ENCODE measurements around the gene ZNF521.

Gene ZNF521

DNA sequence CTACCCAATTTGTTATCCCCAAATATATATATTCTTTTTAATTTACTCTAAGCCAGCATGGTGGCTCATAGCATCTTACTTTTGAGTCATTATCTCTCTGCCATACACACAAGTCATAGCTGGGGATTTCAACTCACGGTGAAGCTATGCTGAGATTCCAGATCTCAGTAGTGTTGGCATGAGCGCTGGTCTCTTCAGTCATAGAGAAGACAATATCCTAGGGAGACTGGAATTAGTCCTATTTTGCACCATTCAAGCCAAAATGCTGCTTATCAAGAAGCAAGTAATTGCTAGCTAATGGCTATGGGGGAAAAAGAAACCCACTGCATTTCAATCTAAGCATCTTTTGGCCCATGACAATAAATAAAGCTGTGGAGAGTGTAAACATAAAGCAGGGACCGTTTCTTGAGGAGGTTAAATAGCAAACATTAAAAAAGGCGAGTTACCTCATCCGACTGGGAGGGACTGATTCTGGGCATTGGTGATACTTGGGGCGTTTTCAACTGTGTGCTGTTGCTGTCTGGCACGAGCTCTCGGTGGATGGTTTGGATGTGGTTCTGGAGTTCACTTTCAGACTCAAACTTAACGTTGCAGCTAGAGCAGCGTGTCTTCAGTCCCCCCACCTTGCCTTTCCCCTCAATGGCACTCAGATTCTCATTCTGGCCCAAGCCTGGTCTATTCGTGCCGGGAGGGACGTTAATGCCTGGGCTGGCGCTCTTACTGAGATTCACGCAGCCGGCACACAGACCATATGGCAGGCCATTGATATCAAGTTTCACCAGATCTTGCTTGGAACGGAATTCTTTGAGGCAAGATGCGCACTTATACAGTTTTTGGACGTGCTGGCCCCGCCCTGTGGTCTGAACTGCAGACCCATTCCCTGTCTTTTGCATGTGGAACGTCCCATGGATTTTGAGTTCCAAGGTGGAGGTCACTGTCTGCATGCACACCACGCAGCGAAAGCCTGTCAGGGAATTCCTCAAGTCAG lies 127.8 kb downstream of the ZNF521 start:
- no peak for DNase-seq

DNA sequence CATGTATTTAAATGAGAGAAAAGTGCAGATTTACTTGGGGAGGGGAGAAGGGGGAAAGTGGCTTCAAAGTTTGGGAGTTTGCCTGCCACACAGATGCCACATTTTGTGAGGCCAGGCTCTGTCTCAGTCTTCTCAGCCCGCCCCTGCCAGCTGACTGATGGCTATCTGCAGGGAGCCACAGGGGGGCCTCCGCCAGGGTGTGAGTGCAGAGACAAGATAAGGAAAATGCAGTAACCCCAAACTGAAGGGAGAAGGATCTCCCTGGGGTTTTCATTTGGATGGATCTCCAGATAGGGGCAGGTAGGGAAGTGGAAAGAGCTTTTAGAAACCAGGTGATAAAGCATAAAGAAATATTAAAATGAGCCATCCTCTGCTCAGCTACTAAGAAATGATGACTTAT lies 128.8 kb downstream of the ZNF521 start:
- no peak for DNase-seq

DNA sequence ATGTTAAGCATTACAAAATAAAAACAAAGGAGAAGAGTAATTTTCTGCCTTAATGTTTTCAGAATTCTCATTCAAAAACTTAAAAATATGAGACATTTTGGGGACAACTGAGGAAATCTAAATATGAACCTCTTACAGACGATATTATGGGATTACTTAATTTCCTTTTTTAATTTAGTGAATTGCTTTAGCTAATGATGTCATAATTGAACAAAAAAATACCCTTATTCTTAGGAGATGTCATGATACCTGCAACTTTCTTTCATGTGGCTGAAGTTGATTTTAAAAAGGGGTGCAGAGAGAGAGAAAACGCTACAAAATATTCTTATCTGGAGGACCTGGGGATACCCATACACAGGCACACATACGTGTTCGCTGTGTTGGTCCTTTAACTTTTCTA lies 129.3 kb downstream of the ZNF521 start:
- no peak for DNase-seq

DNA sequence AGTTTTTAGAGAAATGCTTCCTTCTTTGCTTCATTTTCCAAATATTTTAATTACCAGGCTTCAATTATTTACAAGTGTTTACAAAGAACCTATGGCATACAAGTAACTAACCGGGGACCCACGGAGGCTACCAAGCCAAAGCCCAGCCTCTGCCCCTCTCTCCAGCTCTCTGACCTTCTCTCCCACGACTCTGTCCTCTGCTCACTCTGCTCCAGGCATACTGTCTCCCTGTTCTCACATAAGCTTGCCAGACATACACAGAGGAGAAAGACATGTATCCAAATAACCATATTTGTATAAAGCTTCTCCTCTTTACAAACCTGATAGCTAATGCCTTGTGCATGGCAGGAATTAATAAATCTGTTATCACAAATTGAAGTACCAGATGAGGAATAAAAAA lies 141.3 kb downstream of the ZNF521 start:
- DNase-seq: no peak

DNA sequence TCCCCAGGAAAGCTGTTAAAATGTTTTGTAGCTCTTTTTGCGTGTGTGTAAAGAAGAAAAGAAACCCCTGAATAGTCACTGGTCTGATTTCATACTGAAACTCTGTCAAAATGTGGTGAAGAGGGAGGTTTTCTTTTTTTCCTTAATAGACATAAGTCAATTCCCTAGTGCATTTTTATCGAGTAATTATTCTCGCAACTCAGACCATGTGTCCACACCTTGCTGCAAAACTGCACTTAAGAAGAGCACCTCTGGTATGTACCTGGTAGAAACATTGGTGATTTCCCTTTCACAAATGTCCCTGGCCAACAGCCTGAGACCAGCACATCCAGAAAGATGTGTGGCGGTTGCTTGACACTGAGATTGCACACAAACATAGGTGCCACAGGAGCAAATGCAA lies 159.9 kb downstream of the ZNF521 start:
- no peak for DNase-seq

DNA sequence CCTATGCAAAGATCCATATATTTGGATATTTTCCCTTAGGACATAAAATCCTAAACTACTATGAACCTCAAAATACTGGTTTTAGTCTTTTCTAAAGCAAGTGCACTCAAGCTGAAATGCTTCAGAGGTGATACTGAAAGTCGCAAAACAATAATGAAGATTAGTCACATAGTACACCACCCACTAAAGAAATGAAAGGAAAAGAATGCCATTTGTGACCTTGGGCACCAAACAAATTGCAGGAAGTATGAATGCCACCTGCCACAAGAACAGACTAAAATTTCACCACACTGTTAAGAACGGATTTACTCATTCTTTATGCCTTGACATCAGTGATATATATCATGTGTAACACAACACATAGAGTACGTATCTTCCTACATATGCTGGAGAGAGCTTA lies 161.5 kb downstream of the ZNF521 start:
- DNase-seq: no peak

DNA sequence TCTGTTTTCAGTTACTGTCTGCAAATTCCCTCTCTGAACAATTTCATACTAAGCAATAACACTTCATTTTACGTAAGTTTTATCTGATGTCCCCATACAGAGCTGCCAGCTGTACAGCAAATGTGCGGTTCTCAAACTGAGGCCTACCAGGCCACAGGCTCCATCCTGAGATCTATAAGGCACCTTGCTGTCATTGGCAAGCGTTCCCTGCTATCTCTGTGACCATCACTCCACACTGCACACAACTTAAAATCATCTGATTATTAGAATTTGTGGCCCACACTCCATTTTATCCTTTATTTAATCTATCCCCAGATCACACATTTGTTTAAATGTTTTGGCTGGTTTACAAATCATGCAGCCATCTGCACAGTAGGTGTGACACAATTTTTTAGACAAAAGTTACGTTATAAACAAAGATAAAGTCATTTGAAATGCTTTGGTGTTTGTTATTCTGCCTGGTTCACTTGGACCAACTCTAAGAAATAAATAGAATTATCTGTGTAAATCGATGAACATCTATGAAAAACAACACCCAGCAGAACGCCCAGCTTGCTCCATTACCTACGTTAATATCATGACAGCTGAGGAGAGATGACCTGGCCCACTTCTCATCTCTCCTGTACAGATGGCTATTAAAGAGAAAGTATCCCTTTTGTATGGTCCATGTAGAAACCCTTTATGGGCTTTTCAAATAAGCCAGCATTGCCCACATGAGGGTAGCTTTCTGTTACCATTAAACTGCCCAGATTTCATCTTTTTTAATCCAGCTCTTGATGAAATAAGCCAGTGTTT lies 162.4 kb downstream of the ZNF521 start:
- DNase-seq: no peak

DNA sequence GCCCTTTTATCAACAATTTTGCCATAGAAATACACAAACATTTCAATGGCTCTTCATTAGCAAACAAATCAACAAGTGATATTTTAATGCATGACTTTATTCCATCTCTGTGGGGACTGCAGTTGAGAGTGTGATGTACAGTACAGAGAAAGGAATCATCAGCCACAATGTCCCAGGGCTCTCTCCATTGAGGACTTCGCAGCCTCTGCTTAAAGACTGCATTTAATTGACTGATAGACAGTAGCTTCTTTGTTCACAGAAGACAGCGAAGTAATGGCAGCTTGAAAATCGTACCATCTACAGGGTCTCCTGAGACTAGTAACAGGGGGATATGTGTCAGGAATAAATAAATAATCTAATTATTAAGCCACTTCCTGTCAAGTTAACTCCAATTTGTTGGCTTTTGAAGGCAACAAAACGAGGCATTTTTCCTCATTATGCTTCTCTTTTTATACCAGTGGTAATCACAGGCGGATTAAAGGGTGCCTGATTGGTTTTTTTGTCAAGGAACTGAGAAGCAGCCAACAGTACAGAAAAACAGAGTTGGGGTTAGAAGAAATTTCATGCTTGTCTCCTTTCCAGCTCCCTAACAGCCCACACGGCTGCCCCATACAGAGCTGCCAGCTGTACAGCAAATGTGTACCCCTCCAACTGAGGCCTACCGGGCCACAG lies 164.3 kb downstream of the ZNF521 start:
- no peak for DNase-seq

DNA sequence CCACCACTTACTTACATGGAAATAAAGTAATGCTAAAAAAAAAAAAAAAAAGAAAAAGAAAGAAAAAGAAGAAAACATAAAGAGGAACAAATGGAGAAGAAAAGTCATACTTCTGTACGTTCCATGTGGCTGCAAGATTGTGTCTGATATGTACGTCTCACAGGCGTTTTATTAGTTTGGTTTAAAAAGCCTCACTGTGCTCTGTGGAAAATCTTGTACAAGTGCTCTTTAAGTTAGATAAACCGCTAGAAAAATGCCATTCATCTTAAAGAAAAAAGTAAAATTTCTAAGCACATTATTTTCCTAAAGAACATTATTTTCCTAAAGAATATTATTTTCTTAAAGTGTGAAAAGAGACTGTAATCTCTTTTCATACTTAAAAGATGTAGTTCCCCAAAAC lies 165.1 kb downstream of the ZNF521 start:
- DNase-seq: no peak

DNA sequence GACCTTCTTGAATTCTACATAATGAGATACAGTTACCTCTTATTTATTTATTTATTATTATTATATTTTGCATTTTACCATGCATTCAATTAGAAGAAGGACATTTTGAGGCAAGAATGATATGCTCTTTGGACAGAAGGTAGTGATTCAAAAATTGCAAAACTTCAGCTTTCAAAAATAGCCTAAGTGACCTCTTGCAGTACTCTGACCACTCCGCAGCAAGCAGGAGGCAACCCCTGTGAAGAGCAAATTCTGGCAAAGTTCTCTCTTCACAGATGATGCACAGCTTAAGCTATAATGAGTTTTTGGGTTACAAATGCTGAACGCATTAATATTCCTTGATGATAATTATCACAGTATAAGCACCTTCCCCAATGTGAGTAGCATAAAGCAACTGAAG lies 170.0 kb downstream of the ZNF521 start:
- no peak for DNase-seq

DNA sequence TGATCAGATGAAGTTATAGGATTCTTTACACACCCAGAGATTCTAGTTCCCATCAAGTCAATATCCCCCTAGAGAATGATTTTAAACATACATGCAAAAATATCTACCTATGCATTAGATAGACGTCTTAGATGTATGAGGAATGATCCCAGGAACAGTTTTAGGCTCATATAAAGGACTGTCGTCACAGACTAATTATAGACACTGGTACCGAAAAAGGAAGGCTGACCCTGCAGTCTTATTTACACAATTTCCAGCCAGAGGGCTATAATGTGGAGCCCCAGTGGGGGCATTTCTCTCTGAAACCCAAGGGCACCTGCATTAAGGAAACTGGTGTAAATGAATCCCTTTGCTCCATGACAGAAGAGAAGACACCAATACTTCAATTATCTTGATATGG lies 170.4 kb downstream of the ZNF521 start:
- DNase-seq: no peak

DNA sequence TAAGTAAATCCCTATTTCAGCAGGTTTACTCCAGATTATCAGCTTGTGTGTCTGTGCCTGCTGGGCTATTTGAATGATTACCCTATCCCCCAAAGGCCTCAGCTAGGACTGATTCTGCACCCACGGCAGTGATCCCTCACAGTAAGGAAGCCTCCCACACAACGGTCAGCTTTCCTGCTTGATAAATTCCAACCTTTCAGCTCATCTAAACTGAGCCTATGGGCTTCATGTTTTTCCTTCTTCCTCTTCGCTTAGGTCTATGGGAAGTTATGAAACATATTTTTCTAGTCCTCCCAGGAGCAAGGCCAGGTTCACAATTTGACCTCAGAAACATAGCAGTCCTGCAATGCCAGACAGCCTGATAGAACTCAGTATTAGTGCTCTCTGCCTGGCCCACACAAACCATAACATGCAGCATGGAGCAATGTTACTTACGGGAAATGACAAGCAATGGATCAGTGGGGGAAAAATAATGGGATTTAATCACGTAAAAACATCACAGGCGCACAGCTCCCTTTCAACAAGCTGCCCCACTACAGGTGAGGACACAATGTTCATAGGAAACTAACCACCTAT lies 170.9 kb downstream of the ZNF521 start:
- no peak for DNase-seq

DNA sequence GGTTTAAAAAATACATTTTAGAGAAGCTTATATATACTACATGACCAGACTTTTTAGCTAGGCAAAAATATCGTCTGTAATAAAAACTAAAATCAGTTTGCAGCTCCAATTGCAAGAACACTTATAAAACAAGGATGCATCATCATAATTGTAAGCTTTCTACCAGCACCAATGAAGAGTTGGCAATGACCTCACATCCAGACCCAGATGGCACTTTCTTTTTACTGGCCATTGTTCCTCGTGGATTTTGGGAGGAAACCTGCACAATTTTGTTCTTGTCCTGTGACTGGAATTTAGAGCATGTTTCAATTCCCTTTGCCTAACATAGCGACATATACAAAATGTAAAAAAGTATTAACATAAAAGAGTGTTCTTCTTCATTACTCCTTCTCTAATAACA lies 174.3 kb downstream of the ZNF521 start:
- DNase-seq: no peak

DNA sequence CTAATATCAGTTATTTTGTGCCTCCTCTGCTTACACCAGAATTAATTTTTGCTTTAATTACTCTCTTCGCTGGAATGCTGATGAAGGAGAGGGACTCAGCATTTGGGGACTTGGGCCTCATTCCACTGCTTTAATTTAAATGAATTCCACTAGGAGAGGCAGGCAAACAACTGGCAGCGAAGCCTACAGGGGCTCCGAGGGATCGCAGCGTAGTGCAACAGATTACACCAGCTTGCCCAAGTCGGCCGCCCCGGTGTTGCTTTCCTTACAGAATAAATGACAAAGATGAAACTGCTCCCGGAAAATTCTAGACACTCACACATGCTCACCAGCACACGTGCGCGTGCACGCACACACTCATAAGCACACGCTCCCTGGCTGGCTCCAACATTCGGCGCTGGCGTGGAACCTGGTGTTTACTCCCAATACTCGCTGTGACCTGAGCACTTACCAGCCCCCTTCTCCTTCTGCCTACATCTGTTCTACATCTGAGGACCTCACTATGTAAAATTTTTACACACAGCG lies 175.4 kb downstream of the ZNF521 start:
- no peak for DNase-seq

DNA sequence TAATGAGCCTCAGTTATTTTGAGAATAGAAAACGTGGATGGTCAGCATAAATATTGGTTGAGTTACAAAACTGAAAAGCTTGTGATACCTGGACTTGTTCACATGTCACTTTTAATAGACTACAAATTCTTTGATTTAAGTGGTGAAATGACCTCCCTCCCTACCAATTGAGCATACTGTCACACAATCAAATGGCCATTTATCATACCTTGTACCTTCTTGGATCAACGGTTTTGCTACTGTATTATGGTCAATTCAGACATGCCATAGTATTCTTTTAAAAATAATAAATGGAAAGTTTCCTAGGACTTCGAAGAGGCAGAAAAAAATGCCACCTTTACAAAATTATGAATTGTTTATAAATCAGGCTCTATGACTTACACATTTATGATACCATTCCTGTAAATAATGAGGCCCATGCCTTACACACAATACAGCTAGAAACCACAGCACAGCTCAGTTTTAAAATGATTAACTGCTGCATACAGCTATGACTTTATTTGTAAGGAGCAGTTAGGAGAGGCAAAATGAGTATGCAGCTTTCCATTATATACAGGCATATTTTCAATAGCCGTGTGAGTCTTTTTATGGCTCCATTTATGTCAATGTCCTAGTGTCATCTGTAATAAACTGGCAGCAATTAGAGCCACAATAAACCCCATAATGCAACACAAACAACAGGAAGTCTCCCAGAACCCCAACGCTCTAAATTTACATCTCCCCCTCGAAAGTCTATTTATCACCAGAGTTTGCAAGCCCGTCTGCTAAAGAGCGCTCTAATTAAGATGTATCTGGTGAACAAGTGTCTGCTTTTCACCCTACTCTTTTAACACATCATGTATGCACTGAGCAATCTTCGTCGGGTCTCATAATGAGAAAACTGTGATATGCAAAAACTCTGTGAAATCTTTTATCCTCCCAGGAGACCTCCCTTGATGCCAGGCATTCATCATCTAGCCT lies 176.1 kb downstream of the ZNF521 start:
- DNase-seq: no peak

DNA sequence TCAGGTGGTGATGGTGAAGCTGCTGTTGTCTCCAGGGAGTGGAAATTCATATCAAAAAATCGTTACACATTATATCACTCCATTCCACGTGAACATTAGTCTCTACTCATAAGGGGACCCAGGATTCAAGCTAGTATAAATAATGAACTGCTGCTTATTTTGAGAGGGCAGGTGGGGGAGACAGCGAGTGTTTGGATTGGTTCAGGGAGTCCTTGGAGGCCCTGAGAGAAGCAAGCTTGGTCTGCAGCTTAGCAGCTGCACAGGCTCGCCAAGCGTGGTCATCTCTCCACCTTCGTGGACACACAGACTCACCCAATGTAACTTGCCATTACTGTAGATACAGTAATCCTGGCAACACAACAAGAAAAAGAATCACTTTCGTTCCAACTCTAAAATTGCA lies 177.6 kb downstream of the ZNF521 start:
- no peak for DNase-seq

DNA sequence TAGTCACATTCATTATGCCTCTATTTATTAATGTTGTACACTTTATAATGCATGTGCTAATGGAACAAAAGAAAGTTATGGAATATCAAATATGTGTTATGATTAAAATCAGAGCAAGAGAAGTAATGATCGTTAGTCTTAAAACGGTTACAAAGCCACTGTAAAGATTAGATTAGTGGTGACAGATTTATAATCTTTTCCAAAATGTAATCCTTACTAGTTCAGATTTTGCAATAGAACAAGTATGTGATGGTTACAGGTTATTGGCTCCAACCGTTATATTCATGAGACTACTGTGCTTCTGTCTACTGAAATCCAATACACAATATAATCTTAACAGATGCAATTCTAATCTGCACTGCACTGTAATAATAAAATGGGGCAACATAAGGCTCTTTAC lies 180.6 kb downstream of the ZNF521 start:
- DNase-seq: no peak

DNA sequence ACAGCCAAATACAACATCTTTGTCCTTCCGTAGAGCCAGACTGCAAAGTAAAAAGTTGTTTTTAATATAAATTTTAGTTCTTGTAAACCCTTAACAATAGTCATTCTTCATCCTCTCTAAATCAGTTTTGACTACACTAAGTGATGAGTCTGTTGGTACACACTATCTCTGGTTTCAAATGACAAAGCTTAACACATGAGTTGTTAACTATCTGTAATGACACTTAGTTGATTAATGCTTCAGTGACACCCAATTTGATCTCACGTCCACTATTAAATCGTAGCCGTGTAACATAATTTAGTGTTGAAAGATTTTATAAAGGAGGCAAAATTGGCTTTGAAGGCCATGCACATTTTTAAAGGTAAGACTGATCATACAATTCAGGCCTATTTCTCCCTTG lies 181.6 kb downstream of the ZNF521 start:
- DNase-seq: no peak

DNA sequence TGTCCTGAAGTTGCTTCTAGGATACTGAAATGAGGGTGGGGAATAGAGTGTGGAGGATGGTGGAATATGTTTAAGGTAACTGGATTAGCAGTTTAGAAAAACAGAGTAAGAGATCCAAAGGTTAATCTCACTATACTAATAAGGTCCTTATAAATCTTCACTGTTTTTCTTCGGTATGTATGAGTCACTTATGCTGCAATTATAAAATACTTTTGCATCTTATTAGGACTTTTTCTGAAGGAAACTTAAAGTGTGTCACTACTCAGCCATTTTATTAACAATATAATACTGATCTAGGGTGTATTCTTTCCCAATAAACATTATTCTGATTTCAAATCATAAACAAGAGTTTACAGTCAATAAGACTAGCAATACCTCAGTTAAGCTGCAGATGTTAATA lies 182.3 kb downstream of the ZNF521 start:
- DNase-seq: no peak

DNA sequence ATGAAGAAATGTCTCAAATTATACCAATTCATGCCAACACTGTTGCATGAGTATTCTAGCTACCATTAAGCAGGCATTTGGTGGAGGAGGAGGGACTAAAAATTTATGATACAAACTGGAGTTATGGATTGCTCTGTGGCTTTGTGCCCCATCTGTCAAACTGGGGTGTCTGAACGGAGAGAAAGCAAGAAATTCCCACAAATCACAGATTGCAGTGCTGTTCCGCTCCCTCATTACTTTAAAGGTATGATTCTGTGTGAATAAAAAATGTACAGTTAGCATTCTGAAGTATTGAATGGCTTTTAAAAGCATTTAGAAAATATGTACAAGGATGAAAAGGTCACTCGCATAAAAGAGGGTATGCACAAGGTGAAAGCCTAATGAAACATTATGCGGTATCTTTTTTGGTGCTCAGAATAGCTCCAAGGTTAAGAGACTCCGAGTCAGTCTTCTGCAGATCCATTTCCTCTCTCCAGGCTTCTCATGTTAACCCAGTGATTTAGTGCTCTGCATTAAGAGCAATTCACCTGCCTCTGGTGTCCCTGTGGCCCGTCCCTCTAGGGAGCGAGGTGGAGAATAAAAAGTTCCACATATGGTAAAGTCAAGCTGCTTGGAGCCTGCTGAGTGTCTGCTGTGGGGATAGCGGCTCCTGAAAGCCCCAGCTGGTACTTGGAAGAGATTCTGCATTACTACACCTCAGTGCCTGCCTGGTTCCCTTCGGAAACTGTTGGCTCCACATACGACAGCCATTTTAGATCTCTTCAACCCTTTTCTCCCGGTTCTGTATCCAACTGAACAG lies 184.2 kb downstream of the ZNF521 start:
- DNase-seq: no peak

DNA sequence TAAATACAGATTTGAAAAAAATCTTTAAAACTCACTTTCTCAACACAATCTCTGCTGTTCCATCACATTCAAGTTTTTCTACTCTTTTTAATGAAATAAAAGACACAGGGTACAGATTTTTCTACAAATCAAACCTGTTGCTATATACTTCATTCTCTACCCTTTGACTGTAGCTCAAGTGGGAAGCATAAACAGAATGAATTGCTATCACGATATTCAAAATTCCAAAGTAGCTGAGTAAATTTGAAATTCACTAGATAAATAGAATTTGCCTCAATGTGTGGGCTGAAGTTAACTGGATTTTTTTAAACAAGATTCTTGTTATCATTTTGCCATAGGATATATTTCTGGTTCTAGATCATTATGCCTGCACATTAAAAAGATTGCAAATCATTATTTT lies 185.9 kb downstream of the ZNF521 start:
- DNase-seq: no peak
